ENCODE data around the gene FAM107B.

Gene FAM107B

DNA sequence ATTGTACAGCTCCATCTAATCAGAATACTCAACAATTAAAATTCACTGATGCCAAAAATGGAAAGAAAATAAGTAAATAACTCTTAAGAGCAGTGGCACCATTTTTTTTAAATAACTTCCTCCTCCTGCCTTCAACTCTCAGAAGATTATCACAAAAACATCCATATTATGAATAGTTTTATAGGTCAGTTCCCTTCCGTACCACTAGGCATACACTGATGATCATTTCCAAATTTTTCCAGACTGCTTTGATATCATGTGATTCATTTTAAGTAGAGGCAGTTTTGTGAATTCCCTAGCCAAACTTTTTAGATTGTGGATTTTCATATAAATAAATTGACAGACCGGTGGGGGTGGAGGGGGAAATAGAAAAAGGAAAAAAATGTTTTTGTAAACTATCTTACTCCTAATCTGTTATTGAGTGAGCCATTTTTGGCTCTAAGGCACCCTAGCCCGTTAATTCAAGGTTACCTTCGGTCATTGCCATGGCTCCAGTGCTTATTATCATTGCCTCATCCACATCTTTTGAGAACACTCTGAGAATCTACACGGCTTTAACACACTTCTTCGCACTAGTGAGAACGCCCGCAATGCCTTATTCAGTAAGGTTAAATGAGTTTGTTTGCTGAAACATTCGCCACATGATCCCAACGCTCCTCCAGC lies 1.0 kb downstream of the FAM107B start:
- no peaks in the 10 kb centered on the region for H3K36me3 Mint-ChIP-seq (ENCODE audit: low read depth)
- no peaks in the 10 kb centered on the region for H3K4me1 Mint-ChIP-seq
- H3K9me3 Mint-ChIP-seq = peaks cover 3% of the 10 kb centered on the region
- H3K27me3 Mint-ChIP-seq (ENCODE audit: low read depth) = peaks cover 7% of the 10 kb centered on the region
- TF ChIP-seq, protein P1, sequence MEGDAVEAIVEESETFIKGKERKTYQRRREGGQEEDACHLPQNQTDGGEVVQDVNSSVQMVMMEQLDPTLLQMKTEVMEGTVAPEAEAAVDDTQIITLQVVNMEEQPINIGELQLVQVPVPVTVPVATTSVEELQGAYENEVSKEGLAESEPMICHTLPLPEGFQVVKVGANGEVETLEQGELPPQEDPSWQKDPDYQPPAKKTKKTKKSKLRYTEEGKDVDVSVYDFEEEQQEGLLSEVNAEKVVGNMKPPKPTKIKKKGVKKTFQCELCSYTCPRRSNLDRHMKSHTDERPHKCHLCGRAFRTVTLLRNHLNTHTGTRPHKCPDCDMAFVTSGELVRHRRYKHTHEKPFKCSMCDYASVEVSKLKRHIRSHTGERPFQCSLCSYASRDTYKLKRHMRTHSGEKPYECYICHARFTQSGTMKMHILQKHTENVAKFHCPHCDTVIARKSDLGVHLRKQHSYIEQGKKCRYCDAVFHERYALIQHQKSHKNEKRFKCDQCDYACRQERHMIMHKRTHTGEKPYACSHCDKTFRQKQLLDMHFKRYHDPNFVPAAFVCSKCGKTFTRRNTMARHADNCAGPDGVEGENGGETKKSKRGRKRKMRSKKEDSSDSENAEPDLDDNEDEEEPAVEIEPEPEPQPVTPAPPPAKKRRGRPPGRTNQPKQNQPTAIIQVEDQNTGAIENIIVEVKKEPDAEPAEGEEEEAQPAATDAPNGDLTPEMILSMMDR (IDR thresholded peaks at IDR 0.05; ENCODE audit: unreplicated experiment in 3 of 3) = no peak
- no peak overlapping the region for H3K4me3 Mint-ChIP-seq
- H3K27ac Mint-ChIP-seq = no peak overlapping the region

DNA sequence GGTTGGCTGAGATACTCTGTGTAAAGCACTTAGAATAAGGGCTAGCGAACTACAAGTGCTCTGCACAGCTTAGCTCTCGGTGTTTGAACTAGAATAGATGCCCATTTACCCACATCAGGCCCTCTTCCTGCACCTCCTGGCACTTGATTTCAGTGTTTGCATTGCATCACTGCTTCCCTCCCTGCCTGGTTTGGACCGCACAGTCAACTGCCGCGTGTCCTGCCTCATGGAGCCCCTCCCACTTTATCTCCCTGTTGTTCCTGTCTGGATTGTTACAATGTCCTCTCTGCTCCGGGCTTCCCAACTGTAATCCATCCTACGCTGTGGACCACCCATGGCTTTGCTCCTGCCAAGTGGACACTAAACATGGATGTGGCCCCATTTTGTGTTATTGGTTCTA lies 2.3 kb downstream of the FAM107B start:
- no peaks in the 10 kb centered on the region for H3K36me3 Mint-ChIP-seq (ENCODE audit: low read depth)
- H3K27ac Mint-ChIP-seq = no peak overlapping the region
- H3K27me3 Mint-ChIP-seq (ENCODE audit: low read depth) = peaks cover 8% of the 10 kb centered on the region
- H3K4me1 Mint-ChIP-seq = no peaks in the 10 kb centered on the region
- no peak overlapping the region for H3K4me3 Mint-ChIP-seq
- peaks cover 4% of the 10 kb centered on the region for H3K9me3 Mint-ChIP-seq
- TF ChIP-seq, protein P1 (IDR thresholded peaks at IDR 0.05; ENCODE audit: unreplicated experiment in 3 of 3) = no peak

DNA sequence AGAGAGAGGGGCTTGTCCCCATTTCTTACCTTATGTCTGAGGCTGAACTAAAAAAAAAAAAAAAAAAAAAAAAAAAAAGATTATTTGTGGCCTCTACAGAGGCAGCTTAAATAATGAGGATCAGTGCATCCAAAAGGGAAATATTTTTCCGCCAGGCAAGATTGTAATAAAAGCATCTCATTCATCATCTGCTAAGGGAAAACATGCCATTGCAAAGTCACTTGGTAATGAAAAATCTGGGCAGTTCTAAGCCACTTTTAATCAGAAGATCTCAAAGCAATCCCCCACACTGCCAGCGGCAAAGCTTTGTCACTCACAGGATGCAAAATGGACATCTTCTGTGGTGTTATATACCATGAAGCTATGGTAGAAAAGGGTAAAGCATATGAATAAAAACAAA lies 3.8 kb downstream of the FAM107B start:
- TF ChIP-seq, protein P1 (IDR thresholded peaks at IDR 0.05; ENCODE audit: unreplicated experiment in 3 of 3) = no peak
- no peak overlapping the region for H3K27ac Mint-ChIP-seq
- H3K4me3 Mint-ChIP-seq = no peak overlapping the region
- H3K9me3 Mint-ChIP-seq = peaks cover 4% of the 10 kb centered on the region
- no peaks in the 10 kb centered on the region for H3K36me3 Mint-ChIP-seq (ENCODE audit: low read depth)
- no peaks in the 10 kb centered on the region for H3K4me1 Mint-ChIP-seq
- peaks cover 11% of the 10 kb centered on the region for H3K27me3 Mint-ChIP-seq (ENCODE audit: low read depth)

DNA sequence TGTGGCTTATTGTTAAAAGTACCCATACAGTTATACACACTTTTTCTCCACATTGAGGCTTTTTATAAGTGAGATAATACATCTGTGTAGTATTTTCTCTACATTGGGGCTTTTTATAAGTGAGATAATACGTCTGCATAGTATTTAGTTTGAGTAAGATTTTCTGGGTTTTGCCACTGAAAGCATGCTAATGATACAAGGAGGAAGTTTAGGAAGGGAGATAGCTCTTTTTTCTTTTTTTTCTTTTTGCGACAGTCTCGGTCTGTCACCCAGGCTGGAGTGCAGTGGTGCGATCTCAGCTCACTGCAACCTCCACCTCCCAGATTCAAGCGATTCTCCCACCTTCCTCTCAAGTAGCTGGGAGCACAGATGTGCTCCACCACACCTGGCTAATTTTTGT lies 13.3 kb downstream of the FAM107B start:
- TF ChIP-seq, protein P1 (IDR thresholded peaks at IDR 0.05; ENCODE audit: unreplicated experiment in 3 of 3) = no peak
- peaks cover 3% of the 10 kb centered on the region for H3K27me3 Mint-ChIP-seq (ENCODE audit: low read depth)
- no peak overlapping the region for H3K4me3 Mint-ChIP-seq
- H3K9me3 Mint-ChIP-seq = no peaks in the 10 kb centered on the region
- H3K36me3 Mint-ChIP-seq (ENCODE audit: low read depth) = no peaks in the 10 kb centered on the region
- no peak overlapping the region for H3K27ac Mint-ChIP-seq
- peaks cover 7% of the 10 kb centered on the region for H3K4me1 Mint-ChIP-seq

DNA sequence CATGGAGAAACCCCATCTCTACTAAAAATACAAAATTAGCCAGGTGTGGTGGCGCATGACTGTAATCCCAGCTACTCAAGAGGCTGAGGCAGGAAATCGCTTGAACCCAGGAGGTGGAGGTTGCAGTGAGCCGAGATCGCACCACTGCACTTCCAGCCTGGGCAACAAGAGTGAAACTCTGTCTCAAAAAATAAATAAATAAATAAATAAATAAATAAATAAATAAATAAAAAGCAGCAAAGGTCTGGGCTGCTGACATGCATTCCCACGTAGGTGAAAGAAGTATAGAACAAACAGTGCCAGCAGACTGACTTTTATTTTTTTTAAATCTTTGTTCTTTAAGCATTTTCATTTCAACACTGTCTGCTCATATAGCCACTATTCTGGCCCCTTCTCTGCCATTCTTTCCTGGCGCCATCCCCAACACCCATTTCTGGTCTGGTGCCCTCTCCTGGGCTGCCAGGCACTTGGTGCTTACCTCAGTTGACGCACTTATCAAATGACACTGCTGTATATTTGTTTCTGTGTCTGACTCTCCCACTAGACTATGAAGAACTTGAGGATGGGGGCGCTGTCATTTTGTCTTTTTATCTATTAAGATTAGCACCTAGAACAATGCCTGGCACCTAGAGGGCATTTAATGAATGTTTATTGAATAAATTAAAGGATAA lies 15.6 kb downstream of the FAM107B start:
- H3K4me1 Mint-ChIP-seq = peaks cover 7% of the 10 kb centered on the region
- peaks cover 3% of the 10 kb centered on the region for H3K27me3 Mint-ChIP-seq (ENCODE audit: low read depth)
- H3K9me3 Mint-ChIP-seq = no peaks in the 10 kb centered on the region
- H3K36me3 Mint-ChIP-seq (ENCODE audit: low read depth) = no peaks in the 10 kb centered on the region
- H3K27ac Mint-ChIP-seq = no peak overlapping the region
- no peak overlapping the region for H3K4me3 Mint-ChIP-seq
- TF ChIP-seq, protein P1 (IDR thresholded peaks at IDR 0.05; ENCODE audit: unreplicated experiment in 3 of 3) = no peak

DNA sequence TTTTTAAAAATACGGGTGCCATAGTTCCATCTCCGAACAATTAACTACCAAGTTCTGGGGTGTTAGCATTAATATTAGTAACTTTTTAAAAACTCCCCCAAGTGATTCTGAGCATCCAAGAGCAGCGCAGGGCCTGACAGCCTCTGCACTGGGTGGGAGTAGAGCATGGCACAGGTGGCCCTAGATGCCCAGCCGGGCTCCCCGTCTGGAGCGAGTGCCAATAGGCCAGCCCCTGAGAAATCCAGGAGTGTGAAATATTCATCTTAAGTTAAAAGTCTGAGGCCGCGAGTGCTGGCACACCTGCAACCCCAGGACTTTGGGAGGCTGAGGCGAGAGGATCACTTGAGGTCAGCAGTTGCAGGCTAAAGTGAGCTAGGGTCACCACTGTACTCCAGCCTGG lies 16.2 kb downstream of the FAM107B start:
- H3K27ac Mint-ChIP-seq = no peak overlapping the region
- no peaks in the 10 kb centered on the region for H3K36me3 Mint-ChIP-seq (ENCODE audit: low read depth)
- H3K9me3 Mint-ChIP-seq = no peaks in the 10 kb centered on the region
- TF ChIP-seq, protein P1 (IDR thresholded peaks at IDR 0.05; ENCODE audit: unreplicated experiment in 3 of 3) = no peak
- H3K4me1 Mint-ChIP-seq = peaks cover 7% of the 10 kb centered on the region
- no peak overlapping the region for H3K4me3 Mint-ChIP-seq
- peaks cover 3% of the 10 kb centered on the region for H3K27me3 Mint-ChIP-seq (ENCODE audit: low read depth)

All from nephron (organoid).